ENCODE results near the gene ZNF26. TPM values are rescaled to one million over a fixed set of nuclear protein-coding genes. Genes with fewer than 3 reads are reported as not detected.

The ZNF26 gene
- total and polyA plus RNA-seq, 8 donors = 1.2 to 30.3 (median 3.1) TPM

DNA sequence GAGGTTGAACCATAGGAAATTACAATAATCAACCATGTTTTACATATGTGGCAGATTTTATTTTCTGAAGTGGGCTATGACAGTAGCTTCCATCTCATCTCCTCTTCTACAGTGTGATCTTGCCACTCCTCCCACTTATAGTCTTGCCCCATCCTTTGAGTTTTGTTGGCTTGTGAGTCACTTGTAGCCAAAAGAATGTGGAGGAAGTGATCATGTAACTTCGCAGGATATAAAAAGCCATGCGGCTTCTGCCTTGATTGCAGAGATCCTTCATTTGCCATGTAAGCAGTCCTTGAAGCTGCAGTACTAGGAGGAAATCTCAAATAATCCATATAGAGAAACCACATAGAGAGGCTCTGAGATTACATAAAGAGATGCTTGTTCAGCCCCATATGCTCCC, 37.4 kb downstream of the ZNF26 start:
- no peak overlapping the region for H3K27ac ChIP-seq
- H3K9me3 ChIP-seq = peaks cover 25 to 100% (median 82%) of the 10 kb centered on the region in 4 donors
- 87 to 96% (median 92%) methylated on average over 2 of the region's 2 CpGs for WGBS, 5 donors
- intact Hi-C loops (cut with DNase I; ENCODE audit: low total_unique reads) = no loop called here
- H3K4me1 ChIP-seq = no peaks in the 10 kb centered on the region
- no peak overlapping the region for H3K4me3 ChIP-seq
- peaks cover 0 to 13% (median 9%) of the 10 kb centered on the region in 4 donors for H3K36me3 ChIP-seq
- no peak for DNase-seq
- no peaks in the 10 kb centered on the region for H3K27me3 ChIP-seq
- TF ChIP-seq POLR2A (IDR thresholded peaks at IDR 0.05) (no peak), EP300 (IDR thresholded peaks at IDR 0.05) (no peak), POLR2AphosphoS5 (IDR thresholded peaks at IDR 0.05) (no peak)
- TF ChIP-seq, protein P1, sequence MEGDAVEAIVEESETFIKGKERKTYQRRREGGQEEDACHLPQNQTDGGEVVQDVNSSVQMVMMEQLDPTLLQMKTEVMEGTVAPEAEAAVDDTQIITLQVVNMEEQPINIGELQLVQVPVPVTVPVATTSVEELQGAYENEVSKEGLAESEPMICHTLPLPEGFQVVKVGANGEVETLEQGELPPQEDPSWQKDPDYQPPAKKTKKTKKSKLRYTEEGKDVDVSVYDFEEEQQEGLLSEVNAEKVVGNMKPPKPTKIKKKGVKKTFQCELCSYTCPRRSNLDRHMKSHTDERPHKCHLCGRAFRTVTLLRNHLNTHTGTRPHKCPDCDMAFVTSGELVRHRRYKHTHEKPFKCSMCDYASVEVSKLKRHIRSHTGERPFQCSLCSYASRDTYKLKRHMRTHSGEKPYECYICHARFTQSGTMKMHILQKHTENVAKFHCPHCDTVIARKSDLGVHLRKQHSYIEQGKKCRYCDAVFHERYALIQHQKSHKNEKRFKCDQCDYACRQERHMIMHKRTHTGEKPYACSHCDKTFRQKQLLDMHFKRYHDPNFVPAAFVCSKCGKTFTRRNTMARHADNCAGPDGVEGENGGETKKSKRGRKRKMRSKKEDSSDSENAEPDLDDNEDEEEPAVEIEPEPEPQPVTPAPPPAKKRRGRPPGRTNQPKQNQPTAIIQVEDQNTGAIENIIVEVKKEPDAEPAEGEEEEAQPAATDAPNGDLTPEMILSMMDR (IDR thresholded peaks at IDR 0.05) = no peak

DNA sequence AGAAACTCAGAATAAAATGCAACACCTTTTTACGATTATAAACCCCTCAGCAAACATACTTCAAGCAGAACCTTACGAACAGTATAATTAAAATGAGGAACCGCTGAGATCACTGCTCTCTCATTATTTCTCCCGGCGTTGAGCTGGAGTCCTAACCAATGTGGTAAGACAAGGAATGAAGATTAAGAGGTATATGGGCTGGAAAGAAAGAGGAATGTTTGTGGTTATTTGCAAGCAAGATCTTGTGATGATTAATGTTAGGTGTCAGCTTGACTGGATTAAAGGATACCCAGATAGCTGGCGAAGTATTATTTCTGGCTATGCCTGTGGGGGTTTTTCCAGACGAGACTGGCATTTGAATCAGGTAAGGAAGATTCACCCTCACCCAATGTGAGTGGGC, 40.8 kb downstream of the ZNF26 start:
- no peak for TF ChIP-seq POLR2A (IDR thresholded peaks at IDR 0.05)
- TF ChIP-seq, protein P1 (IDR thresholded peaks at IDR 0.05) = no peak
- TF ChIP-seq EP300 (IDR thresholded peaks at IDR 0.05) = no peak
- no peak for TF ChIP-seq POLR2AphosphoS5 (IDR thresholded peaks at IDR 0.05)
- H3K27ac ChIP-seq = no peak overlapping the region

GRCh38 chr12:133037207-133038005, 51.2 kb downstream of the ZNF26 start, which contains the start of gene ZNF84:
ZNF84 (plus strand) TSS chr12:133037509; CDS start chr12:133041468, 3,959 bp downstream.
- WGBS, 5 donors = 0 to 1% (median 0%) methylated on average over 15 to 103 of the region's 103 CpGs
- Histone ChIP-seq H3K27ac (peak within 1 kb of the TSS; percentile 93 to 98 (median 96)), H3K4me1 (peaks cover 4 to 15% (median 12%) of the 10 kb centered on the region in 4 donors), H3K4me3 (peak within 1 kb of the TSS; percentile 68 to 80 (median 76)), H3K36me3 (peaks cover 12 to 37% (median 24%) of the 10 kb centered on the region in 4 donors), H3K27me3 (no peaks in the 10 kb centered on the region), H3K9me3 (peaks cover 35 to 75% (median 56%) of the 10 kb centered on the region in 4 donors)
- TF ChIP-seq POLR2AphosphoS5 (IDR thresholded peaks at IDR 0.05) (peak; percentile 81 to 91 (median 86)), POLR2A (IDR thresholded peaks at IDR 0.05) (no peak)
- intact Hi-C loops (cut with DNase I; ENCODE audit: low total_unique reads) = loop anchor here (10.0 kb wide), 1 partner anchor 53 kb away; the partner anchor contains the start of gene ZNF26
- peak; percentile 96 to 99 for DNase-seq

More for the DNA sequence above, 40.8 kb downstream of the ZNF26 start:
- intact Hi-C loops (cut with DNase I; ENCODE audit: low total_unique reads) = no loop called here
- Histone ChIP-seq H3K36me3 (no peaks in the 10 kb centered on the region), H3K9me3 (peaks cover 22 to 98% (median 72%) of the 10 kb centered on the region in 4 donors), H3K4me1 (no peaks in the 10 kb centered on the region), H3K4me3 (no peak overlapping the region), H3K27me3 (no peaks in the 10 kb centered on the region)
- WGBS, 5 donors = 92 to 95% (median 93%) methylated on average over 7 of the region's 7 CpGs
- no peak for DNase-seq

DNA sequence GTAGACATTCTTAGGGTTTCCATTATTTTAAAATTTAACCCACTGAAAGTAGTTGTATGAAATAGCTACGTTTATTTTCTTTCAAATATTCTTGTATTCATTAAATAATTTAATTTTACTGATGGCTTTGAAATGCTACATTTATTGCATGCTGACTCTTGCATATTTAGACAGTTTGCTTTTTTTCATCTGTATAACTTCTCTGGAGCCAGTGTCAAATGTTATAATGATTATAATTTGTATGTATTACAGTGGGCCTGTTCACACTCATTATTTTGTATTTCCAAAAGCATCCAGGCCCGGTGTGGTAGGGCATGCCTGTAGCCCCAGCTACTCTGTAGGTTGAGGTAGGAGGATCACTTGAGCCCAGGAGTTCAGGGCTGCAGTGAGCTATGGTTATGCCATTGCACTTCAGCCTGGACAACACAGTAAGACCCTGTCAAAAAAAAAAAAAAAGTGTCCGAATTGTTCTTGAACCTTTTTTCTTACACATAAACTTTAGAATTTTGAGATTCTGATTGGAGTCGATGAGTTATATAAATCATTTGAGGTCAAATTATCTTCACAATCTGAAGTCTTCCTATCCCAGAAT, 52.0 kb downstream of the ZNF26 start:
- 46 to 55% (median 52%) methylated on average over 4 of the region's 4 CpGs for WGBS, 5 donors
- Histone ChIP-seq H3K4me3 (peak overlapping the region; percentile 68 to 80 (median 76)), H3K4me1 (peaks cover 4 to 15% (median 12%) of the 10 kb centered on the region in 4 donors), H3K9me3 (peaks cover 40 to 75% (median 61%) of the 10 kb centered on the region in 4 donors), H3K27ac (peak overlapping the region in 4 of 5 donors; percentile 93 to 97 (median 96)), H3K27me3 (no peaks in the 10 kb centered on the region), H3K36me3 (peaks cover 20 to 45% (median 32%) of the 10 kb centered on the region in 4 donors)
- no peak for DNase-seq
- TF ChIP-seq POLR2A (IDR thresholded peaks at IDR 0.05) (no peak), EP300 (IDR thresholded peaks at IDR 0.05) (no peak), POLR2AphosphoS5 (IDR thresholded peaks at IDR 0.05) (no peak)
- TF ChIP-seq, protein P1 (IDR thresholded peaks at IDR 0.05) = no peak
- intact Hi-C loops (cut with DNase I; ENCODE audit: low total_unique reads) = loop anchor here (10.0 kb wide), 1 partner anchor 53 kb away; the partner anchor contains the start of gene ZNF26
